ENCODE measurements around the gene LOX.

GRCh38 chr5:122063836-122064235, 14.2 kb downstream of the LOX start:
- TF ChIP-seq CTCF (IDR thresholded peaks at IDR 0.05) (no peak), POLR2A (IDR thresholded peaks at IDR 0.05) (no peak)
